Measurements from ENCODE around the gene ADRA2B.
"Not testable (repeated sequence)": the region's sequence is repeated elsewhere in the genome, so short reads cannot be mapped to it uniquely, and the experiment has no call there.

ADRA2B gene

GRCh38 chr2:96071977-96072491 lies 44.3 kb downstream of the ADRA2B start:
- peaks cover 0 to 15% (median 5%) of the 10 kb centered on the region in 5 experiments for H3K9me3 ChIP-seq (ENCODE audit: control extremely low read depth in 1 of 5, control insufficient read depth in 4 of 5, insufficient read depth in 2 of 5, low read depth in 1 of 5, low read length in 4 of 5)
- 78% methylated on average over 5 of the region's 8 CpGs for WGBS (ENCODE audit: insufficient coverage)
- H3K4me1 ChIP-seq (ENCODE audit: control extremely low read depth in 1 of 4, control insufficient read depth in 4 of 4, insufficient read depth in 4 of 4, low read length in 3 of 4); H3K4me3 ChIP-seq (ENCODE audit: control insufficient read depth in 1 of 7, extremely low read depth in 1 of 7, insufficient read depth in 4 of 7, low read depth in 2 of 7, low read length in 6 of 7); H3K27me3 ChIP-seq (replicated peaks in 2 of 5; ENCODE audit: control insufficient read depth in 4 of 5, insufficient read depth in 5 of 5, low read length in 4 of 5); DNase-seq; H3K36me3 ChIP-seq (ENCODE audit: control insufficient read depth in 4 of 4, insufficient read depth in 4 of 4, low read length in 3 of 4); POLR2A ChIA-PET; H3K27ac ChIP-seq (ENCODE audit: insufficient read depth in 1 of 2, low read depth in 1 of 2, low read length in 2 of 2, poor library complexity in 1 of 2, severe bottlenecking in 2 of 2): not testable (repeated sequence)
- CTCF ChIA-PET = interaction anchor here (1.0 to 1.3 kb wide), 3 partner anchors 31 to 46 kb away, joined by 3 read pairs; partner anchors contain the start of gene ADRA2B

DNA sequence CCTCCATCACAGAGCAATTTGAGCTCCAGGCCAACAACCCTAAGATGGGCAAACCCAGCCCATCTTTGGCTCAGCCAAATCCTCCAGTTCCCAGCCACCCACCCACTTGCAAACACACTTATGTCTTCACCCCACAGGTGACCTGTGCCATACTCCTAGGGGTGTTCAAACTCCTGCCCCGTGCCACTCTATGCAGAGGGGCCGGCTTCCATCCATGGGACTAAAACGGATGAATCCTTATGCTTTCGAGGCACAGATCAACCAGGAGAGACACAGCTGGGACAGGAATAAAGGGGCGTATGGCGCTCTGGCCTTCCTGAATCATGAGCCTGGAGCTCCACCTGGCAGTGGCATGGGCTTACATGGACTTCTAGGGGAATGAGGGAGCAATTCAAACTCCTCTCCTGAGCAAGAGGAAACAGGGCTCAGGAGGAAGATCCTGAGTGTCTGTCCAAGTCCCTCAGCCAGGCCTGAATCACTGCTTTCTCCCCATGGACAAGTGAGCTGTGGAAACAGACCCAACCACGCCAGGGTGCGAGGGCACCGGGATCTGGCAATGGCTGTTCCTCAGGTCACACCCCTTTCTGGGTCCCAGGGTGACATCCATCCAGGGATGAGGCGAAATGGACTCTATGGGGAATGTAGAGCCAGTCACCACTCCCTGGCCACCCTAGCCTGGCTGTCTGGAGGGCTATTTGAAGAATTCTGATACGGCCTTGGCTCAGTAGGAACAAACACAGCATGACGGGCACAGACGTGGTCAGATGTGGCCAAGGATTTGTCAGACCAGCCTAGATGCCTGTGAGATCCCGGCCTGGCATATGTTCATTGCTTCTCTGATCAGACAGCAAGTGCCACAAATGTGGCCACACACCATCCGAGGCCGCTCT lies 45.0 kb downstream of the ADRA2B start:
- POLR2A ChIA-PET; H3K36me3 ChIP-seq (ENCODE audit: control insufficient read depth in 4 of 4, insufficient read depth in 4 of 4, low read length in 3 of 4); H3K4me1 ChIP-seq (ENCODE audit: control extremely low read depth in 1 of 4, control insufficient read depth in 4 of 4, insufficient read depth in 4 of 4, low read length in 3 of 4); H3K4me3 ChIP-seq (ENCODE audit: control insufficient read depth in 1 of 7, extremely low read depth in 1 of 7, insufficient read depth in 4 of 7, low read depth in 2 of 7, low read length in 6 of 7); H3K27ac ChIP-seq (ENCODE audit: insufficient read depth in 1 of 2, low read depth in 1 of 2, low read length in 2 of 2, poor library complexity in 1 of 2, severe bottlenecking in 2 of 2); DNase-seq; H3K27me3 ChIP-seq (replicated peaks in 2 of 5; ENCODE audit: control insufficient read depth in 4 of 5, insufficient read depth in 5 of 5, low read length in 4 of 5): not testable (repeated sequence)
- 98% methylated on average over 12 of the region's 16 CpGs for WGBS (ENCODE audit: insufficient coverage)
- CTCF ChIA-PET = interaction anchor here (1.0 to 1.1 kb wide), 2 partner anchors 45 to 47 kb away, joined by 3 read pairs; partner anchors contain the start of gene ADRA2B
- H3K9me3 ChIP-seq (ENCODE audit: control extremely low read depth in 1 of 5, control insufficient read depth in 4 of 5, insufficient read depth in 2 of 5, low read depth in 1 of 5, low read length in 4 of 5) = peaks cover 0 to 13% (median 4%) of the 10 kb centered on the region in 5 experiments

DNA sequence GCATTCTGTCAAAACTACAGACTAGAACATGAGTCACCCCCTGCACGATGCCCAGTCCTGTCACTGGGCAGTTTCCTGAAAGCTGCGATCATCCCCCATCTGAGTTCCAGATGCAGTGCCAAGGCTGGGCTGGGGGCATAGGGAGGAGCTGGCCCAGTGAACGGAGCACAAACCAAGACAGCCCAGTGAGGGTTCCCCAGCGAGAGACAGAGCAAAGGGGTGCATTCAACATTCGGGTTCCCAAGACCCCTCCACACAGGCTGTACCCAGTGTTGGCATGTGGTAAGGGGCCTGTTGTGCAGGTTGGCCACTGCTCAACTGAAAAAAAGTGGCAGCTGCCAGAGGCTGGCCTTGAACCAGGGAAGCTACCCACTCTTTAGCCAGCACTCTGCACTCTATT lies 46.0 kb downstream of the ADRA2B start:
- H3K9me3 ChIP-seq (ENCODE audit: control extremely low read depth in 1 of 5, control insufficient read depth in 4 of 5, insufficient read depth in 2 of 5, low read depth in 1 of 5, low read length in 4 of 5); H3K4me3 ChIP-seq (ENCODE audit: control insufficient read depth in 1 of 7, extremely low read depth in 1 of 7, insufficient read depth in 4 of 7, low read depth in 2 of 7, low read length in 6 of 7); H3K27ac ChIP-seq (ENCODE audit: insufficient read depth in 1 of 2, low read depth in 1 of 2, low read length in 2 of 2, poor library complexity in 1 of 2, severe bottlenecking in 2 of 2); H3K4me1 ChIP-seq (ENCODE audit: control extremely low read depth in 1 of 4, control insufficient read depth in 4 of 4, insufficient read depth in 4 of 4, low read length in 3 of 4); CTCF ChIA-PET; DNase-seq; H3K27me3 ChIP-seq (replicated peaks in 2 of 5; ENCODE audit: control insufficient read depth in 4 of 5, insufficient read depth in 5 of 5, low read length in 4 of 5); POLR2A ChIA-PET; H3K36me3 ChIP-seq (ENCODE audit: control insufficient read depth in 4 of 4, insufficient read depth in 4 of 4, low read length in 3 of 4): not testable (repeated sequence)
- 98% methylated on average over 5 of the region's 5 CpGs for WGBS (ENCODE audit: insufficient coverage)

GRCh38 chr2:96069878-96070277 lies 46.5 kb downstream of the ADRA2B start:
- H3K4me1 ChIP-seq (ENCODE audit: control extremely low read depth in 1 of 4, control insufficient read depth in 4 of 4, insufficient read depth in 4 of 4, low read length in 3 of 4); CTCF ChIA-PET; H3K27me3 ChIP-seq (replicated peaks in 2 of 5; ENCODE audit: control insufficient read depth in 4 of 5, insufficient read depth in 5 of 5, low read length in 4 of 5); H3K27ac ChIP-seq (ENCODE audit: insufficient read depth in 1 of 2, low read depth in 1 of 2, low read length in 2 of 2, poor library complexity in 1 of 2, severe bottlenecking in 2 of 2); H3K36me3 ChIP-seq (ENCODE audit: control insufficient read depth in 4 of 4, insufficient read depth in 4 of 4, low read length in 3 of 4); H3K4me3 ChIP-seq (ENCODE audit: control insufficient read depth in 1 of 7, extremely low read depth in 1 of 7, insufficient read depth in 4 of 7, low read depth in 2 of 7, low read length in 6 of 7); DNase-seq; POLR2A ChIA-PET; H3K9me3 ChIP-seq (ENCODE audit: control extremely low read depth in 1 of 5, control insufficient read depth in 4 of 5, insufficient read depth in 2 of 5, low read depth in 1 of 5, low read length in 4 of 5): not testable (repeated sequence)
- WGBS (ENCODE audit: insufficient coverage) = 71% methylated on average over 4 of the region's 8 CpGs

DNA sequence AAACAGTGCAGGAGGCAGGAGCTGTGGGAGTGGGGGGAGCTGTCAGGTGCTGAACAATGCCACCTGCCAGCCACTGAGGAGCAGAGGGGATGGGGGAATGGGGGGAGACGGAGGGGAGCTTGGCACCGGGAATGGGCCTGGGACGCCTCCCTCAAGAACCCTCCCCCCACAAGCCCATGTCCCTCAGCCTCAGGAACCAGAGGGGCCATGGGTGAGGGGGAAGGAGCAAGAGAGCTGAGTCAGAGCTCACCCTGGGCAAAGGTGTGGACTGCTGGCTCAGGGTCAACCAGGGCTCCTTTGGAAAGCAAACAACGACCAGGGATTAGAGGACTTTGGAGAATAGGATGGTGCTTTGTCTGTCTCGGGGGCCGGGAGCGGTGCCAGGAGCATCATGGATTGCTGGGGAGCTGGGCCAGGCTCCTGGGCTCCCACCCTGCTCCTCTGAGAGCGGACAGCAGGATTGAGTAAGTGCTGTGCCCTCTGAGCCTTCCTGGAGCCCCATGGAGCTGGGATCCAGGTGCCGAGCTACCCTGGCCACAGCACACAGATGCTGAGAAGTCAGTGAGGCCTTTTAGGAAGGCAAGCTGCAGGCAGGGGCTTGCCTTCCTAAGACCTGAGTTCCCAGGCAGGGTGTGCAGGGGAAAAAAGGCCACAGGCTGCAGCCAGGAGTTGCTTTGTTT lies 48.3 kb downstream of the ADRA2B start:
- DNase-seq; H3K4me3 ChIP-seq (ENCODE audit: control insufficient read depth in 1 of 7, extremely low read depth in 1 of 7, insufficient read depth in 4 of 7, low read depth in 2 of 7, low read length in 6 of 7); CTCF ChIA-PET; H3K27me3 ChIP-seq (replicated peaks in 2 of 5; ENCODE audit: control insufficient read depth in 4 of 5, insufficient read depth in 5 of 5, low read length in 4 of 5); H3K27ac ChIP-seq (ENCODE audit: insufficient read depth in 1 of 2, low read depth in 1 of 2, low read length in 2 of 2, poor library complexity in 1 of 2, severe bottlenecking in 2 of 2); H3K9me3 ChIP-seq (ENCODE audit: control extremely low read depth in 1 of 5, control insufficient read depth in 4 of 5, insufficient read depth in 2 of 5, low read depth in 1 of 5, low read length in 4 of 5); POLR2A ChIA-PET; H3K4me1 ChIP-seq (ENCODE audit: control extremely low read depth in 1 of 4, control insufficient read depth in 4 of 4, insufficient read depth in 4 of 4, low read length in 3 of 4); H3K36me3 ChIP-seq (ENCODE audit: control insufficient read depth in 4 of 4, insufficient read depth in 4 of 4, low read length in 3 of 4): not testable (repeated sequence)
- 79% methylated on average over 3 of the region's 9 CpGs for WGBS (ENCODE audit: insufficient coverage)

- H3K36me3 ChIP-seq (ENCODE audit: control insufficient read depth in 4 of 4, insufficient read depth in 4 of 4, low read length in 3 of 4); H3K4me3 ChIP-seq (ENCODE audit: control insufficient read depth in 1 of 7, extremely low read depth in 1 of 7, insufficient read depth in 4 of 7, low read depth in 2 of 7, low read length in 6 of 7); H3K4me1 ChIP-seq (ENCODE audit: control extremely low read depth in 1 of 4, control insufficient read depth in 4 of 4, insufficient read depth in 4 of 4, low read length in 3 of 4); POLR2A ChIA-PET; CTCF ChIA-PET; H3K27ac ChIP-seq (ENCODE audit: insufficient read depth in 1 of 2, low read depth in 1 of 2, low read length in 2 of 2, poor library complexity in 1 of 2, severe bottlenecking in 2 of 2); H3K9me3 ChIP-seq (ENCODE audit: control extremely low read depth in 1 of 5, control insufficient read depth in 4 of 5, insufficient read depth in 2 of 5, low read depth in 1 of 5, low read length in 4 of 5); DNase-seq; H3K27me3 ChIP-seq (replicated peaks in 2 of 5; ENCODE audit: control insufficient read depth in 4 of 5, insufficient read depth in 5 of 5, low read length in 4 of 5): not testable (repeated sequence)
- WGBS (ENCODE audit: insufficient coverage) = 96% methylated on average over 2 of the region's 2 CpGs
These were observed 49.2 kb downstream of the ADRA2B start for GRCh38 chr2:96067098-96067660.

GRCh38 chr2:96066511-96066910 lies 49.9 kb downstream of the ADRA2B start:
- H3K36me3 ChIP-seq (ENCODE audit: control insufficient read depth in 4 of 4, insufficient read depth in 4 of 4, low read length in 3 of 4); DNase-seq; CTCF ChIA-PET; H3K27me3 ChIP-seq (replicated peaks in 2 of 5; ENCODE audit: control insufficient read depth in 4 of 5, insufficient read depth in 5 of 5, low read length in 4 of 5); POLR2A ChIA-PET; H3K4me3 ChIP-seq (ENCODE audit: control insufficient read depth in 1 of 7, extremely low read depth in 1 of 7, insufficient read depth in 4 of 7, low read depth in 2 of 7, low read length in 6 of 7); H3K4me1 ChIP-seq (ENCODE audit: control extremely low read depth in 1 of 4, control insufficient read depth in 4 of 4, insufficient read depth in 4 of 4, low read length in 3 of 4); H3K9me3 ChIP-seq (ENCODE audit: control extremely low read depth in 1 of 5, control insufficient read depth in 4 of 5, insufficient read depth in 2 of 5, low read depth in 1 of 5, low read length in 4 of 5); H3K27ac ChIP-seq (ENCODE audit: insufficient read depth in 1 of 2, low read depth in 1 of 2, low read length in 2 of 2, poor library complexity in 1 of 2, severe bottlenecking in 2 of 2): not testable (repeated sequence)
- 100% methylated on average over 2 of the region's 7 CpGs for WGBS (ENCODE audit: insufficient coverage)
